Measurements from ENCODE around the gene CLDN18. TPM values are rescaled to one million over a fixed set of nuclear protein-coding genes. Genes with fewer than 3 reads are reported as not detected.

CLDN18 gene
- total RNA-seq, 1 experiment from 2014 or later, result not detected

DNA sequence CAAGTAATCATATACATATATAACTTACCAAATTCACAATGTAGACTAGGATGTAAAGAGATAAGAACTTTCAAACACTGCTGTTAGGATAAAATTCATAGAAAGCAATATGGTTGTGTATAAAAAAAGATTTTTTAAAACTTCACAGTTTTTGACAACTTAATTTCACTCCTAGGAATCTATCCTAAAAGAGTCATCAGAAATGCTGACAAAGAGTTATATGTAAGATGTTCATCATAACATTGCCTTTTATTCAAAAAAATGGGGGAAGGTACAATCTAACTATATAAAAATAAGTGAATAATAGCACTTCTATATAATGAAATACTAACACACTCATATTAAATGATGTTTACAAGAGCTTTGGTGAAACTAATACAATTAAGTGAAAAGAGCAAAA is 4.3 kb upstream of the CLDN18 start:
- H3K4me1 ChIP-seq (replicated peaks), result no peaks in the 10 kb centered on the region
- H3K27me3 ChIP-seq (replicated peaks), result no peaks in the 10 kb centered on the region
- H3K36me3 ChIP-seq, result no peaks in the 10 kb centered on the region
- H3K27ac ChIP-seq, result no peak overlapping the region
- no peaks in the 10 kb centered on the region for H3K9me3 ChIP-seq (replicated peaks)
- H3K4me3 ChIP-seq, result no peak overlapping the region
- DNase-seq (ENCODE audit: low read depth in 1 of 2, low spot score in 2 of 2), result no peak

DNA sequence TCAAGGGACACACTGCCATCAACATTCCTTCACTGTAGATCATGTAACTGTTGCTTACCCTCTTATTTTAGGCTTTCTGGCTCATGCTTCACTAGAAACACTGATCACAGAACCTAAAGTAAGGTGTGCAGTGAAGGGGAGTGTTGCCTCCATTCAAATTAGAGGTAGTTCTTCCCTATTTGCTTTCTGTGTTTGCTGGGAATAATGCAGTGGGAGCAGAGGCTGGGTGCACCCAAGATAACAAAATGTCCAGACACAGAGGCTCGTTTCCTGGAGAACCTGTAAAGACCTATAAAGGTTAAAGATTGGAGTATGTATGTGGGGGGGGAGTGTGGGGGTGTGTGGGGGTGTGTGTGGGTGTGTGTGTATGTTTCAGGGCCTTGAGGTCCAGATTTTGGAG is 2.1 kb upstream of the CLDN18 start:
- no peaks in the 10 kb centered on the region for H3K4me1 ChIP-seq (replicated peaks)
- DNase-seq (ENCODE audit: low read depth in 1 of 2, low spot score in 2 of 2), result no peak

DNA sequence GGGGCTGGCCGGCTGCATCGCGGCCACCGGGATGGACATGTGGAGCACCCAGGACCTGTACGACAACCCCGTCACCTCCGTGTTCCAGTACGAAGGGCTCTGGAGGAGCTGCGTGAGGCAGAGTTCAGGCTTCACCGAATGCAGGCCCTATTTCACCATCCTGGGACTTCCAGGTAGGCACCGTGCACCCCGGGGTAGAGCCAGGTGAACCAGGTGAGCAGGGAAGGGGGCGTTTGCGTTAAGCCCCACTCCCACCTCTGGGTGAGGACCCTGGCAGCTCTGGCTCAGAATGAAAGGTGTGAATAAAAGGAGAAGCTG is 267 bp downstream of the CLDN18 start:
- Histone ChIP-seq H3K9me3 (replicated peaks) (no peaks in the 10 kb centered on the region), H3K36me3 (no peaks in the 10 kb centered on the region), H3K4me3 (no peak overlapping the region), H3K4me1 (replicated peaks) (no peaks in the 10 kb centered on the region), H3K27me3 (replicated peaks) (no peaks in the 10 kb centered on the region), H3K27ac (no peak overlapping the region)
- DNase-seq (ENCODE audit: low read depth in 1 of 2, low spot score in 2 of 2), result no peak

More for the DNA sequence above, 2.1 kb upstream of the CLDN18 start:
- no peaks in the 10 kb centered on the region for H3K9me3 ChIP-seq (replicated peaks)
- H3K36me3 ChIP-seq, result no peaks in the 10 kb centered on the region
- H3K27ac ChIP-seq, result no peak overlapping the region
- H3K4me3 ChIP-seq, result no peak overlapping the region
- no peaks in the 10 kb centered on the region for H3K27me3 ChIP-seq (replicated peaks)

DNA sequence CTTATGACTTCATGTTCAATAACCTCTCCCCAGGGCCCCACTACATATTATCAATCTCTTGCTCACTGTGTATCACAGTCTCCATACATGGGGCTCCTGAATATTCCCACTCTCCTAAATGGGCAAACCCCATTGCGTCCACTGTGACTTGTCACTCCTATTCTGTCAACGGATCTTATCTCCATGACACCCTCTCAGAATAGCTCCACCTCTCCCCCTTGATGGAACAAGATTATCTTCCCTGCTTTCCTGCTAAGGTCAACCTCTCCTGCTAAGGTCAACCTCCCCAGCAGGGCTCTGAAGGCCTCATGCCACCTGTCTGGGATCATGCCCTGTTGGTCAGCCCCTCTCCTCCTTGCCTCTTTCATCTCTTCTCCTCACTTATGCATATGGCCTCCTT is 1.8 kb downstream of the CLDN18 start:
- H3K4me3 ChIP-seq, result no peak overlapping the region
- no peak for DNase-seq (ENCODE audit: low read depth in 1 of 2, low spot score in 2 of 2)
- H3K9me3 ChIP-seq (replicated peaks), result no peaks in the 10 kb centered on the region
- H3K4me1 ChIP-seq (replicated peaks), result no peaks in the 10 kb centered on the region
- no peaks in the 10 kb centered on the region for H3K36me3 ChIP-seq
- H3K27me3 ChIP-seq (replicated peaks), result no peaks in the 10 kb centered on the region
- H3K27ac ChIP-seq, result no peak overlapping the region

DNA sequence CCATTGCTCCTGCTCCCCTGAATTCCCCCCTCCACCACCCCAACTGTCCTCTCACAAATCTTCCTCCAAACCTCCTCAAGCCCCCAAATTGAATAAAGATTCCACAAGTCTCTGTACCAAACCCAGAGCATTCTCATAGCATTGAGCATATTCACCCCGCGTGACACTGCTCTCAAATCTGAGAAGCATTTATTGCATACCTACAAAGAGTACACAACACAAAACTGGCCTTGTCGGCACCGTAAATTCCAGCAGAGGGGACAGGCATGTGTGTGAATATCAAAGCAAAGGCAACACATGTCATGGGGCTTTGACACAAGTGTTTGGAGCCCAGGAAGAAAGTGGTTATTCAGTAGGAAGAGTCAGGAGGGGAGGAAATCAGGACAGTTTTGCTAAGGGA is 2.6 kb downstream of the CLDN18 start:
- no peak overlapping the region for H3K4me3 ChIP-seq
- no peak overlapping the region for H3K27ac ChIP-seq
- no peaks in the 10 kb centered on the region for H3K9me3 ChIP-seq (replicated peaks)
- no peaks in the 10 kb centered on the region for H3K27me3 ChIP-seq (replicated peaks)
- H3K4me1 ChIP-seq (replicated peaks), result no peaks in the 10 kb centered on the region
- no peak for DNase-seq (ENCODE audit: low read depth in 1 of 2, low spot score in 2 of 2)
- H3K36me3 ChIP-seq, result no peaks in the 10 kb centered on the region

DNA sequence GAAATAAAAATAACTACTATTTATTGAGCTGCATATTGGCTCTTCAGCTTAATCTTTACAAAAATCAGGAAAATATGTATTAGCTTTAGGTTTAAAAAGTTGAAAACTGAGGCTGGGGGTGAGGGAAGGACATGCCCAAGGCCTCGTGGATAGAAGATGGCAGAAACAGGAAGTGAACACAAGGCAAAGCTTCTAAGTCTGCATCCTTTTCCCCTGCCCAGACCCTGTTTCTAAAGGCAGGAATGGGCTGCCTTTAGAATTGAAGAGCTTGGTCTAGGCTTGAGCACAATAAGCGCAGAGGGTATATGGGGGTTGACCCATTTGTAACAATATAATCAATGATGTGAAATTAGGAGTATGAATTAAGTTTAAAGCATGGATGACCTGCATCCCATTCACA is 6.1 kb downstream of the CLDN18 start:
- no peak for DNase-seq (ENCODE audit: low read depth in 1 of 2, low spot score in 2 of 2)
- Histone ChIP-seq H3K36me3 (no peaks in the 10 kb centered on the region), H3K27ac (no peak overlapping the region), H3K9me3 (replicated peaks) (no peaks in the 10 kb centered on the region), H3K27me3 (replicated peaks) (no peaks in the 10 kb centered on the region), H3K4me3 (no peak overlapping the region), H3K4me1 (replicated peaks) (no peaks in the 10 kb centered on the region)

DNA sequence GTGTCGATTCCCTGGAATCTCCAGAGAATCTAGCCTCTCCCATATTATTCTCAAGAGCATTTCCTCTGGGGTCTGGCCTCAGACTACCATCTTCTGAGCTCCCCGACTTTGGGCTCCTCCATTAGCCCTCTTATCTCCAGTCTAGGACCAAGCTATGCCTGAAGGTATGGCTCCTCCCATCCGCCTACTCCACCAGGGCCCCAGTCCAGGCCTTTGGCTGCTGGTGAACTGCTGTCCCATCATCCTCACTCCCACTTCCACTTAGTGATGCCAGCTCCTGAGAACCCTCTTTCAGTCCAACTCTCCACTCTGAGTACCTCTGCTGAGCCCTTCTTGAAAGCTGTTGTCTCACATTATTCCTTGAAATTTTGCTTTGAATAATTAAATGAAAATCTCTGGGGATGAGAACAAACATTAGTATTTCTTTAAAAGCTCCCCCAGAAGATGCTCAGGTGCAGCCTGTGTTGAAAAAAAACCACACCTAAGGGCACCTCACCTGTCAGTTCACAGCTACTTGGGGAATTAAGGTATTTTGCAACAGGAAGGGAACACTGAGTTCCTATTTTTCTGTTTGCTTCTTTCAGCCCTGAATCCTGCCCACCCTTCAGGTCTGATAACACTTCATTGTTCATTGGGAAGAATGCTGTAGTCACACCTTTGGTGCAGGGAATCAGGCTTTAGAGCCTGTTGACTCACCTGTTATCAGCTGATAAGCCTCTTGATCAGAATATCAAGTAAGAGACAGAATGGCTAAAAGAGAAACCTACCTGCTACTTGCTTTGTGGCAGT is 9.5 kb downstream of the CLDN18 start:
- Histone ChIP-seq H3K4me3 (no peak overlapping the region), H3K36me3 (no peaks in the 10 kb centered on the region), H3K27ac (no peak overlapping the region), H3K27me3 (replicated peaks) (no peaks in the 10 kb centered on the region), H3K4me1 (replicated peaks) (no peaks in the 10 kb centered on the region), H3K9me3 (replicated peaks) (no peaks in the 10 kb centered on the region)
- DNase-seq (ENCODE audit: low read depth in 1 of 2, low spot score in 2 of 2), result no peak

DNA sequence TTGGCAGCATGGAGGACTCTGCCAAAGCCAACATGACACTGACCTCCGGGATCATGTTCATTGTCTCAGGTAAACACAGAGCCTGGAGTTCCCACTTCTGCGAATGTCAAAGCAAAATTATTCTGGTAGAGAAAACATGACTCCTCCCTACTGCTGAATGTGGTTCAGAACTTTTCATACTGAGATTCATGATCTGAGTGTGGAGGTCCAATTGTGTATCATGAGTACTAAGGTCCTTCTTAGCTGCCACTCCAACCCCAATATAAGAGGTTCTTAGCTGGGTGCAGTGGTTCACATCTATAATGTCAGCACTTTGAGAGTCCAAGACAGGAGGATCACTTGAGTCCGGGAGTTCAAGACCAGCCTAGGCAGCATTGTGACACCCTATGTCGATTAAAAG is 13.8 kb downstream of the CLDN18 start:
- DNase-seq (ENCODE audit: low read depth in 1 of 2, low spot score in 2 of 2), result no peak
- no peaks in the 10 kb centered on the region for H3K36me3 ChIP-seq
- H3K4me1 ChIP-seq (replicated peaks), result no peaks in the 10 kb centered on the region
- H3K27ac ChIP-seq, result no peak overlapping the region
- no peak overlapping the region for H3K4me3 ChIP-seq
- H3K9me3 ChIP-seq (replicated peaks), result no peaks in the 10 kb centered on the region
- H3K27me3 ChIP-seq (replicated peaks), result no peaks in the 10 kb centered on the region

DNA sequence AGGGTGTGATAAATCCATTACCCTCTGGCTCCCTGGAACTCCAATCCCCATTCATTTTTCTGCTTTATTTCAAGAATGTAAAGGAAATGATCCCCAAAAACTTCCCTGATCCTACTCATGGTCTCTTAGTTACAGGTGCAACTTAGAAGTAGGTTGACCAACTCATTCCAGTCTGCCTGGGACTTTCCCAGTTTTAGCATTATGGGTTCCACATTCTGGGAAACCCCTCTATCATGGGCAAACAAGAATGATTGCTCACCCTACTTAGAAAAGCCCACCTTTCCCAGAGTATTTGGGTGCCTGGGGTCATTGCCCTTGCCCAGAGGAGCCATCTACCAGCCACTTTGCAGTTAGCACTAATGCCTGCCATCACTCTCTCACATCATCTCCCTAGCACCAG is 15.6 kb downstream of the CLDN18 start:
- H3K9me3 ChIP-seq (replicated peaks), result no peaks in the 10 kb centered on the region
- H3K27ac ChIP-seq, result no peak overlapping the region
- no peak for DNase-seq (ENCODE audit: low read depth in 1 of 2, low spot score in 2 of 2)
- H3K36me3 ChIP-seq, result no peaks in the 10 kb centered on the region
- H3K4me3 ChIP-seq, result no peak overlapping the region
- H3K4me1 ChIP-seq (replicated peaks), result no peaks in the 10 kb centered on the region; the same call in 1 of the 2 replicates
- no peaks in the 10 kb centered on the region for H3K27me3 ChIP-seq (replicated peaks)

DNA sequence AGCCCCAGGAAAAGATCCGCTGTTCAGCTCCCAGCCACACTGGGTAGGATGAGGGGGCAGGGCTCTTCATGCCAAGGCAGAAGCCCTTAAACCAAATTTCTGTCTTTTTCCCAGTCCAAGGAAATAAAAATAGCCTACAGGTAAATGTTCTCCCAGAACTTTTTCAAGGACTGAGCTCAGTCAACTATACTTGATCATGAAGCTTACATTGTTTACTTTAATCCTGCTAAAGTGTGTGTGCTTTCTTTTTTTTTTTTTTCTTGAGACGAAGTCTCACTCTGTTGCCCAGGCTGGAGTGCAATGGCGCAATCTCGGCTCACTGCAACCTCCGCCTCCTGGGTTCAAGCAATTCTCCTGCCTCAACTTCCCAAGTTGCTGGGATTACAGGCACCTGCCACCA is 17.9 kb downstream of the CLDN18 start:
- Histone ChIP-seq H3K27ac (no peak overlapping the region), H3K4me1 (replicated peaks) (peaks cover 4% of the 10 kb centered on the region; the same call in 1 of the 2 replicates), H3K4me3 (no peak overlapping the region), H3K36me3 (no peaks in the 10 kb centered on the region), H3K27me3 (replicated peaks) (no peaks in the 10 kb centered on the region), H3K9me3 (replicated peaks) (no peaks in the 10 kb centered on the region)
- no peak for DNase-seq (ENCODE audit: low read depth in 1 of 2, low spot score in 2 of 2)

DNA sequence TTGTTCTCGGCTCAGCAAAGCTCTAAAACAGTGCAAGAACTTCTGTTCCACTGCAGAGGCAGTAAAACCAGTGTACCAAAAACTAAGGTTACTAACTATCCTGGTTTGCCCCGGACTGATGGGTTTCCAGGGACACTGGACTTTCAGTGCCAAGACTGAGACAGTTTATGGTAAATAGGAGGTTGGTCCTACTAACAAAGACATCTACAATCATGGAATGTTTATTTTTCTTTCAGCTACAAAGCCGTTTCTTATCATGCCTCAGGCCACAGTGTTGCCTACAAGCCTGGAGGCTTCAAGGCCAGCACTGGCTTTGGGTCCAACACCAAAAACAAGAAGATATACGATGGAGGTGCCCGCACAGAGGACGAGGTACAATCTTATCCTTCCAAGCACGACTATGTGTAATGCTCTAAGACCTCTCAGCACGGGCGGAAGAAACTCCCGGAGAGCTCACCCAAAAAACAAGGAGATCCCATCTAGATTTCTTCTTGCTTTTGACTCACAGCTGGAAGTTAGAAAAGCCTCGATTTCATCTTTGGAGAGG is 20.8 kb downstream of the CLDN18 start:
- no peaks in the 10 kb centered on the region for H3K9me3 ChIP-seq (replicated peaks)
- H3K4me1 ChIP-seq (replicated peaks), result peaks cover 4% of the 10 kb centered on the region; the same call in 1 of the 2 replicates
- H3K27ac ChIP-seq, result no peak overlapping the region

DNA sequence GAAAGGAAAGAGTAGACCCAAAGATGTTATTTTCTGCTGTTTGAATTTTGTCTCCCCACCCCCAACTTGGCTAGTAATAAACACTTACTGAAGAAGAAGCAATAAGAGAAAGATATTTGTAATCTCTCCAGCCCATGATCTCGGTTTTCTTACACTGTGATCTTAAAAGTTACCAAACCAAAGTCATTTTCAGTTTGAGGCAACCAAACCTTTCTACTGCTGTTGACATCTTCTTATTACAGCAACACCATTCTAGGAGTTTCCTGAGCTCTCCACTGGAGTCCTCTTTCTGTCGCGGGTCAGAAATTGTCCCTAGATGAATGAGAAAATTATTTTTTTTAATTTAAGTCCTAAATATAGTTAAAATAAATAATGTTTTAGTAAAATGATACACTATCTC is 21.6 kb downstream of the CLDN18 start:
- H3K9me3 ChIP-seq (replicated peaks), result no peaks in the 10 kb centered on the region
- no peaks in the 10 kb centered on the region; the same call in 1 of the 2 replicates for H3K36me3 ChIP-seq
- H3K4me3 ChIP-seq, result no peak overlapping the region
- H3K4me1 ChIP-seq (replicated peaks), result peaks cover 4% of the 10 kb centered on the region; the same call in 1 of the 2 replicates
- H3K27ac ChIP-seq, result no peak overlapping the region
- DNase-seq (ENCODE audit: low read depth in 1 of 2, low spot score in 2 of 2), result no peak
- no peaks in the 10 kb centered on the region for H3K27me3 ChIP-seq (replicated peaks)

More for the DNA sequence above, 20.8 kb downstream of the CLDN18 start:
- no peak for DNase-seq (ENCODE audit: low read depth in 1 of 2, low spot score in 2 of 2)
- H3K27me3 ChIP-seq (replicated peaks), result no peaks in the 10 kb centered on the region
- no peaks in the 10 kb centered on the region; the same call in 1 of the 2 replicates for H3K36me3 ChIP-seq
- H3K4me3 ChIP-seq, result no peak overlapping the region

DNA sequence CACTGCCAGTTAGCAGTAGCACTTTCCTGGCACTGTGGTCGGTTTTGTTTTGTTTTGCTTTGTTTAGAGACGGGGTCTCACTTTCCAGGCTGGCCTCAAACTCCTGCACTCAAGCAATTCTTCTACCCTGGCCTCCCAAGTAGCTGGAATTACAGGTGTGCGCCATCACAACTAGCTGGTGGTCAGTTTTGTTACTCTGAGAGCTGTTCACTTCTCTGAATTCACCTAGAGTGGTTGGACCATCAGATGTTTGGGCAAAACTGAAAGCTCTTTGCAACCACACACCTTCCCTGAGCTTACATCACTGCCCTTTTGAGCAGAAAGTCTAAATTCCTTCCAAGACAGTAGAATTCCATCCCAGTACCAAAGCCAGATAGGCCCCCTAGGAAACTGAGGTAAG is 22.6 kb downstream of the CLDN18 start:
- Histone ChIP-seq H3K36me3 (no peaks in the 10 kb centered on the region; the same call in 1 of the 2 replicates), H3K4me1 (replicated peaks) (peaks cover 4% of the 10 kb centered on the region; the same call in 1 of the 2 replicates), H3K27me3 (replicated peaks) (no peaks in the 10 kb centered on the region), H3K9me3 (replicated peaks) (no peaks in the 10 kb centered on the region), H3K27ac (no peak overlapping the region), H3K4me3 (no peak overlapping the region)
- no peak for DNase-seq (ENCODE audit: low read depth in 1 of 2, low spot score in 2 of 2)

DNA sequence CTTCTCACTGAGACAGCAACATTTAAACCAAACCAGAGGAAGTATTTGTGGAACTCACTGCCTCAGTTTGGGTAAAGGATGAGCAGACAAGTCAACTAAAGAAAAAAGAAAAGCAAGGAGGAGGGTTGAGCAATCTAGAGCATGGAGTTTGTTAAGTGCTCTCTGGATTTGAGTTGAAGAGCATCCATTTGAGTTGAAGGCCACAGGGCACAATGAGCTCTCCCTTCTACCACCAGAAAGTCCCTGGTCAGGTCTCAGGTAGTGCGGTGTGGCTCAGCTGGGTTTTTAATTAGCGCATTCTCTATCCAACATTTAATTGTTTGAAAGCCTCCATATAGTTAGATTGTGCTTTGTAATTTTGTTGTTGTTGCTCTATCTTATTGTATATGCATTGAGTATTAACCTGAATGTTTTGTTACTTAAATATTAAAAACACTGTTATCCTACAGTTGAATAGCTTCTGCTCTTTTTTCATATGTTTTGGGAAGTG is 23.3 kb downstream of the CLDN18 start:
- H3K4me3 ChIP-seq, result no peak overlapping the region
- H3K9me3 ChIP-seq (replicated peaks), result no peaks in the 10 kb centered on the region
- H3K4me1 ChIP-seq (replicated peaks), result peaks cover 4% of the 10 kb centered on the region; the same call in 1 of the 2 replicates
- H3K27ac ChIP-seq, result no peak overlapping the region
- H3K36me3 ChIP-seq, result no peaks in the 10 kb centered on the region; the same call in 1 of the 2 replicates
- no peak for DNase-seq (ENCODE audit: low read depth in 1 of 2, low spot score in 2 of 2)
- H3K27me3 ChIP-seq (replicated peaks), result no peaks in the 10 kb centered on the region
